C4-2B (cell line): ENCODE results near the gene CNKSR2.

Experiments used
- CTCF ChIP-seq: fragments of 450-650 bp; conservative IDR thresholded peaks from 2 replicates; pipeline ENCODE4 v1.5.1; 2017; ENCODE audit warnings: mild to moderate bottlenecking
- ZFX ChIP-seq: fragments of 450-650 bp; IDR thresholded peaks from 2 replicates; pipeline ENCODE4 v1.6.1; 2017

- no peak for TF ChIP-seq CTCF
- TF ChIP-seq ZFX: no peak
Measured at GRCh38 chrX:21469071-21469470, 94.9 kb downstream of the CNKSR2 start.
